Measurements from ENCODE around the gene PRPF39. TPM values are rescaled to one million over a fixed set of nuclear protein-coding genes. Genes with fewer than 3 reads are reported as not detected.
"Not testable (repeated sequence)": the region's sequence is repeated elsewhere in the genome, so short reads cannot be mapped to it uniquely, and the experiment has no call there.

The PRPF39 gene
- total and polyA plus RNA-seq, 2 of the 13 experiments (the other 11 are each of a cell fraction or from before 2014, with no cell fraction given), result 44.2 to 65.0 TPM

- Histone ChIP-seq H3K9ac (ENCODE audit: insufficient read depth, low read depth, low read length) (no peak overlapping the region), H3K27me3 (ENCODE audit: control insufficient read depth in 1 of 2, insufficient read depth in 2 of 2, low read length in 2 of 2) (no peaks in the 10 kb centered on the region; a peak in 1 of 5 replicates), H3K4me3 (replicated peaks in 1 of 3; ENCODE audit: insufficient read depth in 1 of 3, low read depth in 2 of 3, low read length in 3 of 3) (no peak overlapping the region), H4K20me1 (ENCODE audit: insufficient read depth, low read length) (no peaks in the 10 kb centered on the region; the same call in 1 of the 2 replicates), H3K4me1 (ENCODE audit: insufficient read depth, low read length) (peaks cover 20% of the 10 kb centered on the region), H2AFZ (ENCODE audit: low read length) (no peak overlapping the region), H3K36me3 (replicated peaks in 1 of 2; ENCODE audit: control insufficient read depth in 1 of 2, insufficient read depth in 2 of 2, low read length in 2 of 2) (peaks cover 1 to 4% of the 10 kb centered on the region in 2 experiments; a peak in 2 of 5 replicates), H3K9me3 (ENCODE audit: low read length) (no peaks in the 10 kb centered on the region), H3K27ac (ENCODE audit: extremely low read length, insufficient read depth, low read length) (no peak overlapping the region), H3K4me2 (ENCODE audit: low read depth, low read length) (no peak overlapping the region), H3K79me2 (ENCODE audit: insufficient read depth, low read length) (peaks cover 42% of the 10 kb centered on the region)
- POLR2A ChIA-PET, result interaction anchor here (1.1 kb wide), 1 partner anchor 56 kb away, joined by 5 read pairs; no protein-coding TSS in a partner anchor
- TF ChIP-seq SRF (IDR thresholded peaks at IDR 0.05; ENCODE audit: low read depth, low read length) (no peak), ZNF432 (CRISPR knock-in tag; IDR thresholded peaks at IDR 0.05; ENCODE audit: borderline replicate concordance) (no peak), POLR2AphosphoS5 (IDR thresholded peaks at IDR 0.05; ENCODE audit: low read depth, low read length) (no peak), ZNF558 (CRISPR knock-in tag; IDR thresholded peaks at IDR 0.05; ENCODE audit: borderline replicate concordance) (no peak), NR3C1 (CRISPR knock-in tag; IDR thresholded peaks at IDR 0.05) (no peak), TFE3 (CRISPR knock-in tag; IDR thresholded peaks at IDR 0.05) (no peak), ZNF614 (CRISPR knock-in tag; IDR thresholded peaks at IDR 0.05; ENCODE audit: borderline replicate concordance) (no peak), PITX1 (CRISPR knock-in tag; IDR thresholded peaks at IDR 0.05) (no peak), ZNF740 (CRISPR knock-in tag; IDR thresholded peaks at IDR 0.05) (no peak), EP300 (IDR thresholded peaks at IDR 0.05; ENCODE audit: low read depth in 2 of 2, low read length in 2 of 2) (no peak), EP300 (CRISPR knock-in tag; IDR thresholded peaks at IDR 0.05; ENCODE audit: borderline replicate concordance) (no peak), GPBP1L1 (CRISPR knock-in tag; IDR thresholded peaks at IDR 0.05) (no peak), ZBTB20 (CRISPR knock-in tag; IDR thresholded peaks at IDR 0.05; ENCODE audit: borderline replicate concordance, low read depth) (no peak), HES4 (CRISPR knock-in tag; IDR thresholded peaks at IDR 0.05; ENCODE audit: borderline replicate concordance) (no peak)
- WGBS (ENCODE audit: low lambda C conversion rate), result 98% methylated on average over 6 of the region's 6 CpGs
- no peak for FAIRE-seq
- no TSS peak for BruUV-seq (replicated peaks)
- CTCF ChIA-PET (ENCODE audit: low intra/inter-chr PET ratio, low total read pairs), result no interaction called here
- no peak for DNase-seq (ENCODE audit: low spot score)
- ATAC-seq, result 0 out of 3 replicates have a peak, but pooled peaks have one; percentile 32
- intact Hi-C loops (cut with micrococcal nuclease; ENCODE audit: unreplicated experiment), result no loop called here
- in situ Hi-C loops (cut with HindIII; ENCODE audit: extremely low pct_ligation_motif_present, low pct_unique_long_range_greater_than_20kb), result no loop called here
These were observed 56.8 kb downstream of the PRPF39 start for GRCh38 chr14:45140661-45141187.

GRCh38 chr14:45142083-45142482 lies 58.2 kb downstream of the PRPF39 start:
- intact Hi-C loops (cut with micrococcal nuclease; ENCODE audit: unreplicated experiment); FAIRE-seq; H3K9ac ChIP-seq (ENCODE audit: insufficient read depth, low read depth, low read length); H2AFZ ChIP-seq (ENCODE audit: low read length); DNase-seq (ENCODE audit: low spot score); H3K27me3 ChIP-seq (ENCODE audit: control insufficient read depth in 1 of 2, insufficient read depth in 2 of 2, low read length in 2 of 2); in situ Hi-C loops (cut with HindIII; ENCODE audit: extremely low pct_ligation_motif_present, low pct_unique_long_range_greater_than_20kb); H3K4me2 ChIP-seq (ENCODE audit: low read depth, low read length); BruUV-seq (replicated peaks); POLR2A ChIA-PET; H3K9me3 ChIP-seq (ENCODE audit: low read length); H4K20me1 ChIP-seq (ENCODE audit: insufficient read depth, low read length); H3K27ac ChIP-seq (ENCODE audit: extremely low read length, insufficient read depth, low read length); ATAC-seq; H3K36me3 ChIP-seq (replicated peaks in 1 of 2; ENCODE audit: control insufficient read depth in 1 of 2, insufficient read depth in 2 of 2, low read length in 2 of 2); H3K4me3 ChIP-seq (replicated peaks in 1 of 3; ENCODE audit: insufficient read depth in 1 of 3, low read depth in 2 of 3, low read length in 3 of 3); CTCF ChIA-PET (ENCODE audit: low intra/inter-chr PET ratio, low total read pairs): not testable (repeated sequence)
- peaks cover 20% of the 10 kb centered on the region for H3K4me1 ChIP-seq (ENCODE audit: insufficient read depth, low read length)
- peaks cover 32% of the 10 kb centered on the region for H3K79me2 ChIP-seq (ENCODE audit: insufficient read depth, low read length)
- 96% methylated on average over 8 of the region's 8 CpGs for WGBS (ENCODE audit: low lambda C conversion rate)

All from HepG2 (cell line).